ENCODE data around the gene LHFPL2. TPM values are rescaled to one million over a fixed set of nuclear protein-coding genes. Genes with fewer than 3 reads are reported as not detected.

LHFPL2 gene
- total and polyA plus RNA-seq, 2 experiments from 2014 or later = 10.6 to 50.8 TPM

DNA sequence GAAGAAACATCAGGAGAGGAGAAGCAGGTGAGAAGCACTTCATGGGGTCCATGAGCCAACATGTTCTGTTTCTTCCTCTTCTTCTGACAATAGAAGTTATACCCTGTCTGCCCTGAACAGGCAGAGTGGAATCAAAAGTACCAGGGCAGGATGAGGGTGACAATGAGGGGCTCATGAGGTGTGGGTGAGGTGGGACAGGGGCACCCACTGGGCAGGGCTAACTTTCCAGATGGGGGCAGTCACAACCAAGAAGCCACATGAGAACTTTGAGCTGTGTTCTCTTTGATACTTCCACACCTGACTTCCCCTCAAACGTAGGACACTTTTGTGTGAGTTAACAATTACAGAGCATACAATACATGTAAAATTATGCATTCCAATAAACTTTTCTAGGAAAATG, 92.7 kb downstream of the LHFPL2 start:
- Histone ChIP-seq H3K4me3 (no peak overlapping the region), H3F3A (replicated peaks; ENCODE audit: low read depth) (no peaks in the 10 kb centered on the region), H2AFZ (no peak overlapping the region), H3K4me2 (no peak overlapping the region), H3K79me2 (replicated peaks; ENCODE audit: insufficient read depth) (peaks cover 47% of the 10 kb centered on the region), H3K9me2 (ENCODE audit: insufficient read depth) (0 out of 2 replicates have a peak, but pooled peaks cover 4% of the 10 kb centered on the region), H3K27ac (ENCODE audit: low read depth) (no peak overlapping the region), H4K20me1 (replicated peaks; ENCODE audit: insufficient read depth) (peaks cover 10% of the 10 kb centered on the region), H3K36me3 (ENCODE audit: insufficient read depth) (no peaks in the 10 kb centered on the region; the same call in 1 of the 2 replicates), H3K4me1 (ENCODE audit: insufficient read depth) (peaks cover 5% of the 10 kb centered on the region; the same call in 1 of the 2 replicates), H3K27me3 (ENCODE audit: insufficient read depth) (no peaks in the 10 kb centered on the region)
- TF ChIP-seq STAT1 (IDR thresholded peaks at IDR 0.05; ENCODE audit: unreplicated experiment) = no peak
- no peak for TF ChIP-seq JUNB (IDR thresholded peaks at IDR 0.05; ENCODE audit: unreplicated experiment)
- TF ChIP-seq ZNF114 (CRISPR knock-in tag; IDR thresholded peaks at IDR 0.05) = no peak
- TF ChIP-seq, protein P1, sequence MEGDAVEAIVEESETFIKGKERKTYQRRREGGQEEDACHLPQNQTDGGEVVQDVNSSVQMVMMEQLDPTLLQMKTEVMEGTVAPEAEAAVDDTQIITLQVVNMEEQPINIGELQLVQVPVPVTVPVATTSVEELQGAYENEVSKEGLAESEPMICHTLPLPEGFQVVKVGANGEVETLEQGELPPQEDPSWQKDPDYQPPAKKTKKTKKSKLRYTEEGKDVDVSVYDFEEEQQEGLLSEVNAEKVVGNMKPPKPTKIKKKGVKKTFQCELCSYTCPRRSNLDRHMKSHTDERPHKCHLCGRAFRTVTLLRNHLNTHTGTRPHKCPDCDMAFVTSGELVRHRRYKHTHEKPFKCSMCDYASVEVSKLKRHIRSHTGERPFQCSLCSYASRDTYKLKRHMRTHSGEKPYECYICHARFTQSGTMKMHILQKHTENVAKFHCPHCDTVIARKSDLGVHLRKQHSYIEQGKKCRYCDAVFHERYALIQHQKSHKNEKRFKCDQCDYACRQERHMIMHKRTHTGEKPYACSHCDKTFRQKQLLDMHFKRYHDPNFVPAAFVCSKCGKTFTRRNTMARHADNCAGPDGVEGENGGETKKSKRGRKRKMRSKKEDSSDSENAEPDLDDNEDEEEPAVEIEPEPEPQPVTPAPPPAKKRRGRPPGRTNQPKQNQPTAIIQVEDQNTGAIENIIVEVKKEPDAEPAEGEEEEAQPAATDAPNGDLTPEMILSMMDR (conservative IDR thresholded peaks at IDR 0.05; ENCODE audit: low read depth in 2 of 2) = peak in 1 of 2 experiments; percentile 21; a peak in 2 of 4 replicates
- Mint-ChIP-seq H3K36me3 (ENCODE audit: low read depth) (peaks cover 27% of the 10 kb centered on the region), H3K27ac (no peak overlapping the region), H3K27me3 (ENCODE audit: insufficient read depth, low read depth, poor library complexity) (peaks cover 3% of the 10 kb centered on the region), H3K9me3 (peaks cover 2% of the 10 kb centered on the region; the same call in 1 of the 3 replicates), H3K4me1 (peaks cover 18% of the 10 kb centered on the region), H3K4me3 (no peak overlapping the region)
- ATAC-seq = no peak
- no peak for DNase-seq (ENCODE audit: low spot score)

DNA sequence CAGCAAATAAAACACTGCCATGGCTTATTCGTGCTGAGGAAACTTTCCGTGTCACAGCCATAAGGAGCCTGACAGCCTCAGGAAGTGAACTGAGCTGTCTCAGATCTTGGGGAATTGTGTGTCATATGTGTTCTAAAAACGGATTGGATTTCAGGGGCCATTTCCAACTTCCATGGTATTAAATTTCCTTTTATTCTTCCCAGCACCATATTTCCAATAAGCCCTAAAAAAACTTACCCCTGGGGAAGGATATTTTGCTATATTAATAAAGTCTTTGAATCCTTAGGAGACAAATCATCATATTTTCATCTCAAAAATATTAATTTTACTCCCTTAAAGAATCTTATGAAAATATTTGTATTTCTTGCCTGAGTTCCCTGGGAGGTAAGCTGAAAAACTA, 93.9 kb downstream of the LHFPL2 start:
- H3K27ac Mint-ChIP-seq = no peak overlapping the region
- peaks cover 4% of the 10 kb centered on the region for H4K20me1 ChIP-seq (replicated peaks; ENCODE audit: insufficient read depth)
- peaks cover 18% of the 10 kb centered on the region for H3K4me1 Mint-ChIP-seq
- H3K4me3 Mint-ChIP-seq = no peak overlapping the region
- no peak overlapping the region for H3K4me2 ChIP-seq
- 0 out of 2 replicates have a peak, but pooled peaks cover 4% of the 10 kb centered on the region for H3K9me2 ChIP-seq (ENCODE audit: insufficient read depth)
- H3K9me3 Mint-ChIP-seq = peaks cover 12% of the 10 kb centered on the region; the same call in 2 of the 3 replicates
- H3K4me3 ChIP-seq = no peak overlapping the region
- H3K79me2 ChIP-seq (replicated peaks; ENCODE audit: insufficient read depth) = peaks cover 43% of the 10 kb centered on the region
- no peaks in the 10 kb centered on the region; the same call in 1 of the 2 replicates for H3K36me3 ChIP-seq (ENCODE audit: insufficient read depth)
- H2AFZ ChIP-seq = no peak overlapping the region
- H3K27ac ChIP-seq (ENCODE audit: low read depth) = no peak overlapping the region
- H3K36me3 Mint-ChIP-seq (ENCODE audit: low read depth) = peaks cover 38% of the 10 kb centered on the region
- no peak for TF ChIP-seq POLR2AphosphoS5 (IDR thresholded peaks at IDR 0.05; ENCODE audit: low read depth)
- TF ChIP-seq ZNF114 (CRISPR knock-in tag; IDR thresholded peaks at IDR 0.05) = no peak
- TF ChIP-seq, protein P2, sequence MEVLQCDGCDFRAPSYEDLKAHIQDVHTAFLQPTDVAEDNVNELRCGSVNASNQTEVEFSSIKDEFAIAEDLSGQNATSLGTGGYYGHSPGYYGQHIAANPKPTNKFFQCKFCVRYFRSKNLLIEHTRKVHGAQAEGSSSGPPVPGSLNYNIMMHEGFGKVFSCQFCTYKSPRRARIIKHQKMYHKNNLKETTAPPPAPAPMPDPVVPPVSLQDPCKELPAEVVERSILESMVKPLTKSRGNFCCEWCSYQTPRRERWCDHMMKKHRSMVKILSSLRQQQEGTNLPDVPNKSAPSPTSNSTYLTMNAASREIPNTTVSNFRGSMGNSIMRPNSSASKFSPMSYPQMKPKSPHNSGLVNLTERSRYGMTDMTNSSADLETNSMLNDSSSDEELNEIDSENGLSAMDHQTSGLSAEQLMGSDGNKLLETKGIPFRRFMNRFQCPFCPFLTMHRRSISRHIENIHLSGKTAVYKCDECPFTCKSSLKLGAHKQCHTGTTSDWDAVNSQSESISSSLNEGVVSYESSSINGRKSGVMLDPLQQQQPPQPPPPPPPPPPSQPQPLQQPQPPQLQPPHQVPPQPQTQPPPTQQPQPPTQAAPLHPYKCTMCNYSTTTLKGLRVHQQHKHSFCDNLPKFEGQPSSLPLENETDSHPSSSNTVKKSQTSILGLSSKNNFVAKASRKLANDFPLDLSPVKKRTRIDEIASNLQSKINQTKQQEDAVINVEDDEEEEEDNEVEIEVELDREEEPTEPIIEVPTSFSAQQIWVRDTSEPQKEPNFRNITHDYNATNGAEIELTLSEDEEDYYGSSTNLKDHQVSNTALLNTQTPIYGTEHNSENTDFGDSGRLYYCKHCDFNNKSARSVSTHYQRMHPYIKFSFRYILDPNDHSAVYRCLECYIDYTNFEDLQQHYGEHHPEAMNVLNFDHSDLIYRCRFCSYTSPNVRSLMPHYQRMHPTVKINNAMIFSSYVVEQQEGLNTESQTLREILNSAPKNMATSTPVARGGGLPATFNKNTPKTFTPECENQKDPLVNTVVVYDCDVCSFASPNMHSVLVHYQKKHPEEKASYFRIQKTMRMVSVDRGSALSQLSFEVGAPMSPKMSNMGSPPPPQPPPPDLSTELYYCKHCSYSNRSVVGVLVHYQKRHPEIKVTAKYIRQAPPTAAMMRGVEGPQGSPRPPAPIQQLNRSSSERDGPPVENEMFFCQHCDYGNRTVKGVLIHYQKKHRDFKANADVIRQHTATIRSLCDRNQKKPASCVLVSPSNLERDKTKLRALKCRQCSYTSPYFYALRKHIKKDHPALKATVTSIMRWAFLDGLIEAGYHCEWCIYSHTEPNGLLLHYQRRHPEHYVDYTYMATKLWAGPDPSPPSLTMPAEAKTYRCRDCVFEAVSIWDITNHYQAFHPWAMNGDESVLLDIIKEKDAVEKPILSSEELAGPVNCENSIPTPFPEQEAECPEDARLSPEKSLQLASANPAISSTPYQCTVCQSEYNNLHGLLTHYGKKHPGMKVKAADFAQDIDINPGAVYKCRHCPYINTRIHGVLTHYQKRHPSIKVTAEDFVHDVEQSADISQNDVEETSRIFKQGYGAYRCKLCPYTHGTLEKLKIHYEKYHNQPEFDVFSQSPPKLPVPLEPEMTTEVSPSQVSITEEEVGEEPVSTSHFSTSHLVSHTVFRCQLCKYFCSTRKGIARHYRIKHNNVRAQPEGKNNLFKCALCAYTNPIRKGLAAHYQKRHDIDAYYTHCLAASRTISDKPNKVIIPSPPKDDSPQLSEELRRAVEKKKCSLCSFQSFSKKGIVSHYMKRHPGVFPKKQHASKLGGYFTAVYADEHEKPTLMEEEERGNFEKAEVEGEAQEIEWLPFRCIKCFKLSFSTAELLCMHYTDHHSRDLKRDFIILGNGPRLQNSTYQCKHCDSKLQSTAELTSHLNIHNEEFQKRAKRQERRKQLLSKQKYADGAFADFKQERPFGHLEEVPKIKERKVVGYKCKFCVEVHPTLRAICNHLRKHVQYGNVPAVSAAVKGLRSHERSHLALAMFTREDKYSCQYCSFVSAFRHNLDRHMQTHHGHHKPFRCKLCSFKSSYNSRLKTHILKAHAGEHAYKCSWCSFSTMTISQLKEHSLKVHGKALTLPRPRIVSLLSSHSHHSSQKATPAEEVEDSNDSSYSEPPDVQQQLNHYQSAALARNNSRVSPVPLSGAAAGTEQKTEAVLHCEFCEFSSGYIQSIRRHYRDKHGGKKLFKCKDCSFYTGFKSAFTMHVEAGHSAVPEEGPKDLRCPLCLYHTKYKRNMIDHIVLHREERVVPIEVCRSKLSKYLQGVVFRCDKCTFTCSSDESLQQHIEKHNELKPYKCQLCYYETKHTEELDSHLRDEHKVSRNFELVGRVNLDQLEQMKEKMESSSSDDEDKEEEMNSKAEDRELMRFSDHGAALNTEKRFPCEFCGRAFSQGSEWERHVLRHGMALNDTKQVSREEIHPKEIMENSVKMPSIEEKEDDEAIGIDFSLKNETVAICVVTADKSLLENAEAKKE (CRISPR knock-in tag; IDR thresholded peaks at IDR 0.05) = no peak
- TF ChIP-seq, protein P1 (conservative IDR thresholded peaks at IDR 0.05; ENCODE audit: low read depth in 2 of 2) = no peak
- no peak for TF ChIP-seq STAT1 (IDR thresholded peaks at IDR 0.05; ENCODE audit: unreplicated experiment)
- no peak for TF ChIP-seq JUNB (IDR thresholded peaks at IDR 0.05; ENCODE audit: unreplicated experiment)
- no peak for TF ChIP-seq NANOG (IDR thresholded peaks at IDR 0.05; ENCODE audit: borderline replicate concordance)
- no peak for TF ChIP-seq ZNF331 (CRISPR knock-in tag; IDR thresholded peaks at IDR 0.05; ENCODE audit: low read depth)
- no peak for TF ChIP-seq CREB1 (CRISPR knock-in tag; IDR thresholded peaks at IDR 0.05; ENCODE audit: low read depth)
- TF ChIP-seq, protein P3, sequence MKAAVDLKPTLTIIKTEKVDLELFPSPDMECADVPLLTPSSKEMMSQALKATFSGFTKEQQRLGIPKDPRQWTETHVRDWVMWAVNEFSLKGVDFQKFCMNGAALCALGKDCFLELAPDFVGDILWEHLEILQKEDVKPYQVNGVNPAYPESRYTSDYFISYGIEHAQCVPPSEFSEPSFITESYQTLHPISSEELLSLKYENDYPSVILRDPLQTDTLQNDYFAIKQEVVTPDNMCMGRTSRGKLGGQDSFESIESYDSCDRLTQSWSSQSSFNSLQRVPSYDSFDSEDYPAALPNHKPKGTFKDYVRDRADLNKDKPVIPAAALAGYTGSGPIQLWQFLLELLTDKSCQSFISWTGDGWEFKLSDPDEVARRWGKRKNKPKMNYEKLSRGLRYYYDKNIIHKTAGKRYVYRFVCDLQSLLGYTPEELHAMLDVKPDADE (IDR thresholded peaks at IDR 0.05) = no peak
- H3F3A ChIP-seq (replicated peaks; ENCODE audit: low read depth) = no peaks in the 10 kb centered on the region
- H3K27me3 Mint-ChIP-seq (ENCODE audit: insufficient read depth, low read depth, poor library complexity) = peaks cover 3% of the 10 kb centered on the region
- DNase-seq (ENCODE audit: low spot score) (no peak), ATAC-seq (no peak)
- peaks cover 5% of the 10 kb centered on the region; the same call in 1 of the 2 replicates for H3K4me1 ChIP-seq (ENCODE audit: insufficient read depth)
- no peaks in the 10 kb centered on the region for H3K27me3 ChIP-seq (ENCODE audit: insufficient read depth)
